HG02571 (cell line): Measurements from ENCODE around the gene BSN.

ENCODE experiments used
- ATAC-seq: cut with Tn5 transposase; IDR thresholded peaks from one replicate; pipeline ENCODE4 v1.9.1; 2021; ENCODE audit warnings: mild to moderate bottlenecking, moderate library complexity; ENCODE audit not compliant: unreplicated experiment

The BSN gene, protein sequence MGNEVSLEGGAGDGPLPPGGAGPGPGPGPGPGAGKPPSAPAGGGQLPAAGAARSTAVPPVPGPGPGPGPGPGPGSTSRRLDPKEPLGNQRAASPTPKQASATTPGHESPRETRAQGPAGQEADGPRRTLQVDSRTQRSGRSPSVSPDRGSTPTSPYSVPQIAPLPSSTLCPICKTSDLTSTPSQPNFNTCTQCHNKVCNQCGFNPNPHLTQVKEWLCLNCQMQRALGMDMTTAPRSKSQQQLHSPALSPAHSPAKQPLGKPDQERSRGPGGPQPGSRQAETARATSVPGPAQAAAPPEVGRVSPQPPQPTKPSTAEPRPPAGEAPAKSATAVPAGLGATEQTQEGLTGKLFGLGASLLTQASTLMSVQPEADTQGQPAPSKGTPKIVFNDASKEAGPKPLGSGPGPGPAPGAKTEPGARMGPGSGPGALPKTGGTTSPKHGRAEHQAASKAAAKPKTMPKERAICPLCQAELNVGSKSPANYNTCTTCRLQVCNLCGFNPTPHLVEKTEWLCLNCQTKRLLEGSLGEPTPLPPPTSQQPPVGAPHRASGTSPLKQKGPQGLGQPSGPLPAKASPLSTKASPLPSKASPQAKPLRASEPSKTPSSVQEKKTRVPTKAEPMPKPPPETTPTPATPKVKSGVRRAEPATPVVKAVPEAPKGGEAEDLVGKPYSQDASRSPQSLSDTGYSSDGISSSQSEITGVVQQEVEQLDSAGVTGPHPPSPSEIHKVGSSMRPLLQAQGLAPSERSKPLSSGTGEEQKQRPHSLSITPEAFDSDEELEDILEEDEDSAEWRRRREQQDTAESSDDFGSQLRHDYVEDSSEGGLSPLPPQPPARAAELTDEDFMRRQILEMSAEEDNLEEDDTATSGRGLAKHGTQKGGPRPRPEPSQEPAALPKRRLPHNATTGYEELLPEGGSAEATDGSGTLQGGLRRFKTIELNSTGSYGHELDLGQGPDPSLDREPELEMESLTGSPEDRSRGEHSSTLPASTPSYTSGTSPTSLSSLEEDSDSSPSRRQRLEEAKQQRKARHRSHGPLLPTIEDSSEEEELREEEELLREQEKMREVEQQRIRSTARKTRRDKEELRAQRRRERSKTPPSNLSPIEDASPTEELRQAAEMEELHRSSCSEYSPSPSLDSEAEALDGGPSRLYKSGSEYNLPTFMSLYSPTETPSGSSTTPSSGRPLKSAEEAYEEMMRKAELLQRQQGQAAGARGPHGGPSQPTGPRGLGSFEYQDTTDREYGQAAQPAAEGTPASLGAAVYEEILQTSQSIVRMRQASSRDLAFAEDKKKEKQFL (N-terminal part only)

DNA sequence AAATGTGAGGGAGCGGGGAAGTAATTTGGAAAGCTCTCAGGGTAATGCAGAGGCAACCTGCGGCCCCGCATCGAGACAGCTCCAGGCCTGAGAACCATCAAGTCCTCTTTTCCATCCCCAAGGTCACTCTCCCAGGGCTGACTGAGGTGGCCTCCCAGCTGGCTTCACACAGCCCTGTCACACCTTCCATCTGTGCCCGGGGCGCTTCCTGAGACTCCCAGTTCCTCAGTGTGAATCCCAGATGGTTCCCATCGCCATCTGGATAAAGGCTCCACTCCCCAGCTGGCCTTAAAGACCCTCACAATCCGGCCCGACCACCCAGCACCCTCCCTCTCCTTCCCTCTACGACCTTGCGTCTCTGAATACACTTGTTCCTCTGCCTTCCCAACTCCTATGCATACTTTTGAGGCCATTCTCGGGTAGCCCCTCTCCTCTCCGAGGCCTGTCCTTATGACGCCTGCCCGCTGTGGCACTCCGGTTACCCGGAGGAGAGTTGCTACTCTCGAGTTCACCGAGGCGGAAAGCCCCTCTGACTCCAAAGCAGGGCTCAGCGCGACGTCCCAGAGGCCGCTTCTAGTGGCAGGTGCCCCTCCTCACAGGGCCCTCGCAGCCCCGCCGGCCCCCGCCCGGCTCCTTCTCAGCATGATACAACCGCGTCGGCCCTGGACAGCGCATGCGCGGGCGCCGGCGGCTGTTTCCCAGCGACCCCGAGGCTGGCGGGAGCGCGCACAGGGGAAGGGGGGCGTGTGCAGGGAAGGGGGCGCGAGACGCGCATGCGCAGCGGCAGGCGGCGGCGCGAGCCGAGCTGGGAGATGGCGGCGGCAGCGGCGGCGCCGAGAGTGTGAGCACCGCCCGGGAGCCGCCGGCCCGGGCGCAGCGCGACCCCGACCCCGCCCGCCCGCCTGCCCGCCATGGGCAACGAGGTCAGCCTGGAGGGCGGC lies at the start of gene BSN:
BSN (plus strand) TSS at position 786 of the 941 bp plus-strand sequence; CDS start at position 912, 126 bp downstream.
- peak; percentile 70 for ATAC-seq

DNA sequence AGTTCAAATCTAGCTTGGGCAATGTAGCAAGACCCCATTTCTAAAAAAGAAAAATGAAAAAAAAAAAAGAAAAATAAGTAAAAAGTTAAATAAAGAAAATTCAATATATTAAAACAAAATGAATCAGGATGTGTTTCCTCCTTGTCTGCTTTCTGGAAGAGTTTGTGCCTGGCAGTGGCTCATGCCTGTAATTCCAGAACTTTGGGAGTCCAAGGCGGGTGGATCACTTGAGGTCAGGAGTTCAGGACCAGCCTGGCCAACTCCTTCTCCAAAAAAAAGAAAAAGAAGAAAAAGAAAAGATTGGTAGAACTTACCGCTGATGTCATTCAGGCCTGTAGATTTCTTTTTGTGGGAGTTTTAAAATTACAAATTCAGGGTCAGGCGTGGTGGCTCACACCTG lies 47.4 kb upstream of the BSN start:
- ATAC-seq = no peak

DNA sequence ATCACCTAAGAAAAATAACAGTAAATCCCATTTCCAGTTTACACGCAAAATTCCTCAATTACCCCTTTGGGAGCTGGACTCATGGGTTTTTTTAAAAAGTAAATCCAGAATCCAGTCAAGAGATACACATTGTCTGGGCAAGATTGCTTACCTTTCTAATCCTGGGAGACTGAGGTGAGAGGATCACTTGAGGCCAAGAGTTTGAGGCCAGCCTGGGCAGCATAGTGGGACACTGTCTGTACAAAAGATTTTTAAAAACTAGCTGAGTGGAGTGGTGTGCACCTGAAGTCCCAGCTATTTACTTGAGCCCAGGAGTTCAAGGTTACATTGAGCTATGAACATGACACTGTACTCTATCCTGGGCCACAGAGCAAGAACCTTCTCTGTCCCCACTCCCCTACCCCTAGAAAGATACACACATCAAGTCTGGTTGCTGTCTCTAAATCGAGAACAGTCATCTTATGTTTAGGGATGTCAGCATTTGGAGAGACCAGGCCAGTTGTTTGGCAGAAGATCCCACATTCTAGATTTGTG lies 45.2 kb upstream of the BSN start:
- ATAC-seq = no peak

DNA sequence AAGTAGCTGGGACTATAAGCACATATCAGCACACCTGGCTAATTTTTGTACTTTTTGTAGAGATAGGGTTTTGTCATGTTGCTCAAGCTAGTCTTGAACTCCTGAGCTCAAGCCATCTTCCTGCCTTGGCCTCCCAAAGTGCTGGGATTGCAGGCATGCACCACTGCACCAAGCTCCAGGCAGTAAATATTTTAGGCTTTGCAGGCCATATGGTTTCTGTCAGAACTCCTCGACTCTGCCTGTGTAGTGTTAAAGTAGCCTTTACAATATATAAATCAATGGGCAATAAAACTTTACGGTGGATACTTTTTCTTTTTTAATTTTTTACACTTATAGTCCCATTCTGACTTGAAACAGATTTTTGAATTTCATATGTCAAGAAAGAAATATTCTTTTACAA lies 42.6 kb upstream of the BSN start:
- ATAC-seq = no peak

DNA sequence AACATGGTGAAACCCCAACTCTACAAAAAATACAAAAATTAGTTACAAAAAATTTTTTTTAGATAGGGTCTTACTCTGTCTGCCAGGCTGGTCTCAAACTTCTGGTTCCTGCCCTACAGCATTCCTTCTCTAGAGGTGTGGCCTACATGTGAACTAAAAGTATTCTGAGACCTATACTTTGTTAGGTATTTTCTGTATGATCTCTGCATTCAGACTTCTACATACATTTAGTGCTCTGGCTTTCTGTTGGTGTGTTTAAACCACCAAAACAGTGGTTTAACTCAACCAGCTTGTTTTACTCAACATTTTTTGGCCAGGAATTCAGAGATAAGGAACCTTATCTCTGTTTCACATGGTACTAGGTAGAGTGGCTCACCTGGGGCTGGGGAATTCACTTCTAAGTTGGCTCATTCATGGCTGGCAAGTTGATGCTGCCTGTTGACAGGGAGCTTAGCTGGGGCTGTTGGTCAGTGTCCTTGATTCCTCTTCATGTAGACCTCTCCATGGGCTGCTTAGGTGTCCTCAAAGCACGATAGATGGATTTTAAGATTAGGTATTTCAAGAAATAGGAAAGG lies 41.4 kb upstream of the BSN start:
- ATAC-seq = no peak

DNA sequence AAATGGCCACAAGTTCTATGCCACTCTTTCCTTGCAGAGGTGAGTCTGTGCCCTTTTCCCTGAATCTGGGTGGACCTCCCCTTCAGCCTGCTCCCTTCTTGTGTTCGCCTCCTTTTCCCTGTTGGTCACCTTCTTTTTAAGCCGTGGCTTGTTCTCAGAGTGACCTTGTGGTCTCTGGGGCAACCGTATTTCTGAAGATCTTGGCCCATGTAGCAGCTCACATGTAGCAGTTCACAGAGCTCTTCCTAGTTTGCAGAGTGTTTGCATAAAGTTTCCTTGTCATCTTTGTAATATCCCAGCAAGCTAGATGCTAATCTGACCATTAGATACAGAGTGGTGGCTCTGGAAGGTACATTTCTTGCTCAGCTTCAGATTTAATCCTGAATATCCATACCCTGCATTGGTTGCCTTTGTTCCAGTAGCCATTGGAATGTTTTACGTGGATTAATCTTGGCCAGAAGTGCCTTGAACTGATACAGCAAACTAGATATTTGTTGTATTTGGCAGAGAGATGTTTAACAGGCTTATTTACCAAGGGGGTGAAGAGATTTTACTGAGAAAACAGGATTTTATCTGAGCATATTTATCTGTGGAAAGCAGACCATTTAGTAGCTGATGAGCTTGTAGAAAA lies 40.7 kb upstream of the BSN start:
- ATAC-seq = no peak

DNA sequence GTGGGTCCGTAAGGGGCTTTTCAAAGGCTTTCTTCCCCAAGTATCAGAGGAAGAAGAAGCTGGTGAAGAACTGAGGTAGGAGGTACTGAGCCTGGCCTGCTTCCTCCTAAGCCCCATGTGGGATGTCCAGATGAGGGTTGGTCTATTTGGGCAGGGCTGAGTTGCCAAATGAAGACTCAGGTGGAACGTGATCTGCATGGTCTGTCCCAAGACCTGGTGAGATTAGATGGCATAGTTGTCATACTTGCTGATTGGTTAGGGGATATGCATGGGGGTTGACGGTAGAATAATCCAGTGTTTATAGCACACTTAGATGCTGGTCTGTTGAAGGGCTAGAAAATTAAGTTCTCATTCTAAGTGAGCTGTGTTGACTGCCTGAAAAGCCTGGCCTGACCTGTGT lies 36.3 kb upstream of the BSN start:
- ATAC-seq = no peak

DNA sequence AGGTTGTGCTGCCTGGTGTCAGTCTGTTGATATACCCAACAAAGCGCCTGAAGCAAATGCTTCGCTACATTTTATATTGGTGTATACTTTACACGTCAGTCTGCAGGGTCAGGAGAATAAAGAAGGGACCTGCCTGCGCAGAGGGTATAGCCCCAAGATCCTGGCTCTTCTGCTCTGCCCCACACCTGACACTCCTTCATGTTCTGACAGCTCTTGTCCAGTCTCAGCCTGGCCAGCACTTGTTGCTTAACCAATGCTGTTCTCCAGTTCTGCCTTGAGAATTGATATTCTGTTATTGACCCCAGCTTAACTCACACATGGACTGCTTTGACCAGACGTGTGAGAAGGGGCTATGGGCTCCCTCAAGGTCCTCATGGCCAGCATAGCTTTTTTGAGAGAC lies 35.8 kb upstream of the BSN start:
- no peak for ATAC-seq

DNA sequence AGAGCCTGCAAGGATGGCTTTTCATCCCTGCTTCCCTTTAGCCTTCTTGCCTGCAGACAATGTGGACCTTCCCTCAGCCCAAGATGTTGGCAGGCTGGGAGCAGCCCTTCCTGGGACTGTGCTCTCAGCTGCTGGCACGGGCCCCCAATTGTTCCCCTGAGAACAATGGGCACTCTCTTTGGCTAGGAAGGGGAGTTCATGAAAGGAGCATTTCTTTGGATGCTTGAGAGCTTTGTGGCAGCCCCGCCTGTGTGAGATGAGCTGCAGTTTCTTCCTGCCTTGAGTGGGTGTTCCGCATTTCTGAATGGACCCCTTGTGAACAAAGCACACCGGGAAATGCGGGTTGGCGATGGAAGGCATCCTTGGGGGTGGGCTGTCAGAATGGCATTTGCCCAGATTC lies 35.0 kb upstream of the BSN start:
- no peak for ATAC-seq

DNA sequence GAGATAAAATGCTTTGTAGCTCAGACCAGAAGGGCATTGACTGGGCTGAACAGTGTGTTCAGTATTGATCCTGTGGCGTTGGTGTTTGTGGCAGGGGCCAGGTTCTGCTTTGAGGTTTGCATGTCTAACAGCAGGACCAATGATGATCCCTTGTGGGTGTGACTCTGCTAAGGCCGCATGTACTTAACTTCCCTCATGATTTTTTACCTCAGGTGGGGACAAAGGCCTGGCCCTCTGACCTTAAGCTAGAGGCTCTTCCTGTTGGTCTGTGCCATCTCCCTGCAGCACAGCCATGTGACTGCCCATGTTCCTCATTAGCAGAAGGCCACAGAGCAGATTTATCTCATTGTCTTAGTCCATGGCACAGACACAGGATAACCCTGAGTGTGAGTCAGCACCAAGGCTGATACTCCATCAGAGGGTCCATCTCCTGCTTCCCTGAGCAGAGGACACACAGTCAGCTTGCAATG lies 34.3 kb upstream of the BSN start:
- ATAC-seq = no peak

DNA sequence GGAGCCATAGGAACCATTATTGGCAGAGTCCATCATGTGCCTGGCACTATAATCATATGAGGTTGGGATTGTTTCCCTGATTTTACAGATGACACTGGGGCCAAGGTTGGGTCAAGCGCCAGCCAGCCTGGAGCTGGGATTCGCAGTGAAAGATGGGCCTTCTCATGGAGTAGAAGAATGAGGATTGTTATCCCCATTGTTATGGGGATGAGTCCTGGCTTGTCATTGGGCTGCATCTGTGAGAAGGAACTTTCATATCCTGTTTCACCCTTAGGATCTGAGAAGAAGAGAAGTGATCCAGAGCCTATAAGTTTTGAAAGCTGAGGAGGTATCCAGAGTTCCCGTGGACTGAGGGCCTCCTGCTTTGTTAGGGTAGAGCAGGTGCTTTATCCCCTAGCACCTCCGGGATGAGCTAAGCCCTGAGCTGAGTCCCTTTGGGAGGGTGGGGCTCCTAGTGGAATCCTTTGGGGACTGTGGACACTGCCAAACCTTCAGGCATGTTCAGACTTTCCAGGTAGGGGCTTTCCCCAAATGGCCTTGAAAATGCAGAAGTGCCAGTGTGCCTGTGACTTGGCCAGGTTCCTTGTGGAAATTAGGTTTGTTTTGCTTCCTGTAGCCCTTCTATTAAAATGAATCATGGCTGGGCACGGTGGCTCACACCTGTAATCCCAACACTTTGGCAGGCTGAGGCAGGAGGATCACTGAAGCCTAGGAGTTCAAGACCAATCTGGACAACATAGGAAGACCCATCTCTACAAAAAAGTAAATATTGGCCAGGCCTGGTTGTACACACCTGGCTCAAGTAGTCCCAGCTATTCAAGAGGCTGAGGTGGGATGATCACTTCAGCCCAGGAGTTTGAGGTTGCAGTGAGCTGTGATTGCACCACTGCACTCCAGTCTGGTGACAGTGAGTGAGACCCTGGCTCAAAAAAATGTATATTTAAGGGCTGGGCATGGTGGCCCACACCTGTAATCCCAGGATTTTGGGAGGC lies 30.2 kb upstream of the BSN start:
- no peak for ATAC-seq

DNA sequence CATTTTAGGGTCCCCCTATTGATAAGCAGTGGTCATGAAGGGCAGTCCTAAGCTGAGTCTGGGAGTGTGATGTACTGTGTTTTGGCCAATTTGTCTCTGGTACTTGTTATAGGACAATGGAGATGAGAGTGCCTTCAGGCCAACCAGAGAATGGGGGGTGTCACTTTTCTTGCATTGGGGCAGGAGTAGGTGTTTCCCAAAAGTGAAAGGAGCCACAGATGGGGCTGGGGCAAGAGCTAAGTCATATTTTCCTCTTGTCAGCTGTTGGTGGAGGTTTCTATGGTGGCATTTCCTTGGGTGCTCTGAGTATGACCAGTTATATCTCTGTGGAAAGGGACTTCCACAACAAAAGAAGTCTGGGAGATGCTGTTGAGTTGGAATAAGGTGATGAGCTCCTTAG lies 24.7 kb upstream of the BSN start:
- no peak for ATAC-seq

DNA sequence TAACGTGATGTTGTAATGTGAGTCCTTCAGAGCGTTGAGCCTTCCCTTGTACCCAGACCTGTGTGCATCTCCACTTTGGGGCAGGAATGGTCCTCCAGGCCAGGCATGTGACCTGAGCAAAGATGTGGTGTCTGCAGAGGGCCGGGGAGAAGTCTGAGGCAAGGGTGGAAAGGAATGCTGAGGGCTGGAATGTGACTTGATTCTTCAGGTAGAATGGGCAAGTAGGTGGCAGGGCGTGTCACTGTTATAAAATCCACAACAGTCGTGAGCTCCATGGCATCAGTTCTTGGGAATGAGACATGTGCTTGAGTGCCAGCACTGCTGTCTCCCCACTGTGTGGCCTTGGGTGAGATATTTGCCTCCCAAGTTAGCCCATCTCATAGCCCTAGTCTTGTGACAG lies 24.0 kb upstream of the BSN start:
- ATAC-seq = no peak

DNA sequence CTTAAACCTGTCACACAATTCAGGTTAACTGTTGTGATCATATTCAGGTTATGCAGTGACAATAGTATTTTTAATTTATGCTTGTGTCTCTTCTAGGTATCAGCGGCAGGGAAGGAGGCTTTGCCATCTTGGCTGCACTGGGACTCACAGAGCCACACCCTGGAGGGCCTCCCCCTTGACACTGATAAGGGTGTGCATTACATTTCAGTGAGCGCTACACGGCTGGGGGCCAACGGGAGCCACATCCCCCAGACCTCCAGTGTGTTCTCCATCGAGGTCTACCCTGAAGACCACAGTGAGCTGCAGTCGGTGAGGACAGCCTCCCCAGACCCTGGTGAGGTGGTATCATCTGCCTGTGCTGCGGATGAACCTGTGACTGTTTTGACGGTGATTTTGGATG lies 23.6 kb upstream of the BSN start:
- ATAC-seq = no peak

DNA sequence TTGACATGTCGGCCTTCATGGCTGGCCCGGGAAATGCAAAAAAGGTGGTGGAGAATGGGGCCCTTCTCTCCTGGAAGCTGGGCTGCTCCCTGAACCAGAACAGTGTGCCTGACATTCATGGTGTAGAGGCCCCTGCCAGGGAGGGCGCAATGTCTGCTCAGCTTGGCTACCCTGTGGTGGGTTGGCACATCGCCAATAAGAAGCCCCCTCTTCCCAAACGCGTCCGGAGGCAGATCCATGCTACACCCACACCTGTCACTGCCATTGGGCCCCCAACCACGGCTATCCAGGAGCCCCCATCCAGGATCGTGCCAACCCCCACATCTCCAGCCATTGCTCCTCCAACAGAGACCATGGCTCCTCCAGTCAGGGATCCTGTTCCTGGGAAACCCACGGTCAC lies 23.1 kb upstream of the BSN start:
- ATAC-seq = no peak

DNA sequence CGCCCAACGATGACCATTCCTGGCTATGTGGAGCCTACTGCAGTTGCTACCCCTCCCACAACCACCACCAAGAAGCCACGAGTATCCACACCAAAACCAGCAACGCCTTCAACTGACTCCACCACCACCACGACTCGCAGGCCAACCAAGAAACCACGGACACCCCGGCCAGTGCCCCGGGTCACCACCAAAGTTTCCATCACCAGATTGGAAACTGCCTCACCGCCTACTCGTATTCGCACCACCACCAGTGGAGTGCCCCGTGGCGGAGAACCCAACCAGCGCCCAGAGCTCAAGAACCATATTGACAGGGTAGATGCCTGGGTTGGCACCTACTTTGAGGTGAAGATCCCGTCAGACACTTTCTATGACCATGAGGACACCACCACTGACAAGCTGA lies 22.6 kb upstream of the BSN start:
- no peak for ATAC-seq

DNA sequence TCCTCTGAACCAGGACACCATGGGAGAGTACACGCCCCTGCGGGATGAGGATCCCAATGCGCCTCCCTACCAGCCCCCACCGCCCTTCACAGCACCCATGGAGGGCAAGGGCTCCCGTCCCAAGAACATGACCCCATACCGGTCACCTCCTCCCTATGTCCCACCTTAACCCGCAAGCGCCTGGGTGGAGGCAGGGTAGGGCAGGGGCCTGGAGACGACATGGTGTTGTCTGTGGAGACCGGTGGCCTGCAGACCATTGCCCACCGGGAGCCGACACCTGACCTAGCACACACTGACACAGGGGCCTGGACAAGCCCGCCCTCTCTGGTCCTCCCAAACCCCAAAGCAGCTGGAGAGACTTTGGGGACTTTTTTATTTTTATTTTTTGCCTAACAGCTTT lies 21.2 kb upstream of the BSN start:
- ATAC-seq = no peak
